ENCODE data around the gene TRAPPC5.

- TF ChIP-seq CTCF (IDR thresholded peaks at IDR 0.05), result peak in 1 of 3 experiments; percentile 29
- no peak for TF ChIP-seq POLR2A (IDR thresholded peaks at IDR 0.05)
Measured at GRCh38 chr19:7682175-7682855, 1.7 kb downstream of the TRAPPC5 start.
